Astrocyte (in vitro differentiated cells and primary cell): ENCODE data around the gene METTL21A. TPM values are rescaled to one million over a fixed set of nuclear protein-coding genes. Genes with fewer than 3 reads are reported as not detected.

Experiments
- DNase-seq: peaks from one replicate; pipeline ENCODE4 v3.0.0-alpha.2; 2010; ENCODE audit warnings: low read depth
- FAIRE-seq: peaks from 2 replicates; lab custom pipeline; 2011; peaks lifted over from hg19 to GRCh38; lab: Jason Lieb, UNC
- H2AFZ ChIP-seq: 2 replicates; pipeline ENCODE4 v1.6.0; 2012; ENCODE audit warnings: low read depth, low read length, inconsistent platforms
- H3K27ac ChIP-seq: 2 replicates; pipeline ENCODE4 v1.5.1; 2011; ENCODE audit warnings: low read depth, low read length, inconsistent platforms
- H3K27me3 ChIP-seq: 2 replicates; pipeline ENCODE4 v1.6.0; 2011; ENCODE audit warnings: low read length, inconsistent platforms; ENCODE audit not compliant: insufficient read depth
- H3K36me3 ChIP-seq: 2 replicates; pipeline ENCODE4 v1.5.1; 2011; ENCODE audit warnings: low read length, inconsistent platforms; ENCODE audit not compliant: insufficient read depth
- H3K4me1 ChIP-seq: 2 replicates; pipeline ENCODE4 v1.5.1; 2011; ENCODE audit warnings: low read length, inconsistent platforms; ENCODE audit not compliant: insufficient read depth
- H3K4me2 ChIP-seq: 2 replicates; pipeline ENCODE4 v1.6.0; 2012; ENCODE audit warnings: low read length, inconsistent platforms
- H3K4me3 ChIP-seq: 2 replicates; pipeline ENCODE4 v1.5.1; 2011; ENCODE audit warnings: low read depth, mild to moderate bottlenecking, low read length, inconsistent platforms; ENCODE audit not compliant: insufficient read depth
- H3K79me2 ChIP-seq: 2 replicates; pipeline ENCODE4 v1.6.0; 2012; ENCODE audit warnings: mild to moderate bottlenecking, low read length, inconsistent platforms; ENCODE audit not compliant: insufficient read depth
- H3K9ac ChIP-seq: 2 replicates; pipeline ENCODE4 v1.6.0; 2012; ENCODE audit warnings: mild to moderate bottlenecking, low read length, inconsistent platforms
- H3K9me3 ChIP-seq: 2 replicates; pipeline ENCODE4 v1.5.1; 2012; ENCODE audit warnings: low read depth, mild to moderate bottlenecking, low read length, inconsistent platforms; ENCODE audit not compliant: insufficient read depth
- H4K20me1 ChIP-seq: 2 replicates; pipeline ENCODE4 v1.6.0; 2012; ENCODE audit warnings: low read length, inconsistent platforms; ENCODE audit not compliant: insufficient read depth
- H3K27ac Mint-ChIP-seq: one replicate; pipeline ENCODE4 v1.8.0; 2021; ENCODE audit warnings: mild to moderate bottlenecking, mixed read lengths; ENCODE audit not compliant: unreplicated experiment
- H3K27me3 Mint-ChIP-seq: one replicate; pipeline ENCODE4 v1.8.0; 2021; ENCODE audit warnings: low read depth, mixed read lengths; ENCODE audit not compliant: unreplicated experiment
- H3K36me3 Mint-ChIP-seq: one replicate; pipeline ENCODE4 v1.8.0; 2021; ENCODE audit warnings: low read depth, mixed read lengths; ENCODE audit not compliant: unreplicated experiment
- H3K4me1 Mint-ChIP-seq: one replicate; pipeline ENCODE4 v1.8.0; 2021; ENCODE audit warnings: low read depth, mixed read lengths; ENCODE audit not compliant: unreplicated experiment
- H3K4me3 Mint-ChIP-seq: one replicate; pipeline ENCODE4 v1.8.0; 2021; ENCODE audit warnings: mild to moderate bottlenecking, moderate library complexity, mixed read lengths; ENCODE audit not compliant: unreplicated experiment
- H3K9me3 Mint-ChIP-seq: one replicate; pipeline ENCODE4 v1.8.0; 2021; ENCODE audit warnings: mild to moderate bottlenecking, mixed read lengths; ENCODE audit not compliant: unreplicated experiment
- EZH2 ChIP-seq: IDR thresholded peaks from 2 replicates; pipeline ENCODE4 v1.6.1; 2012; ENCODE audit warnings: mild to moderate bottlenecking, low read length, inconsistent platforms; ENCODE audit not compliant: insufficient read depth
- total RNA-seq: library from RNA; stranded (reverse); gene quantifications from 2 replicates; pipeline ENCODE4 v1.2.1, GENCODE V29; 2021
- TF ChIP-seq, protein P1 (sequence below): IDR thresholded peaks from 2 replicates; pipeline ENCODE4 v1.5.1; 2011; ENCODE audit warnings: low read depth, mild to moderate bottlenecking, inconsistent platforms, low read length, moderate library complexity; ENCODE audit not compliant: insufficient read depth

The METTL21A gene
- total RNA-seq, 1 donor from 2014 or later: 16.1 TPM

DNA sequence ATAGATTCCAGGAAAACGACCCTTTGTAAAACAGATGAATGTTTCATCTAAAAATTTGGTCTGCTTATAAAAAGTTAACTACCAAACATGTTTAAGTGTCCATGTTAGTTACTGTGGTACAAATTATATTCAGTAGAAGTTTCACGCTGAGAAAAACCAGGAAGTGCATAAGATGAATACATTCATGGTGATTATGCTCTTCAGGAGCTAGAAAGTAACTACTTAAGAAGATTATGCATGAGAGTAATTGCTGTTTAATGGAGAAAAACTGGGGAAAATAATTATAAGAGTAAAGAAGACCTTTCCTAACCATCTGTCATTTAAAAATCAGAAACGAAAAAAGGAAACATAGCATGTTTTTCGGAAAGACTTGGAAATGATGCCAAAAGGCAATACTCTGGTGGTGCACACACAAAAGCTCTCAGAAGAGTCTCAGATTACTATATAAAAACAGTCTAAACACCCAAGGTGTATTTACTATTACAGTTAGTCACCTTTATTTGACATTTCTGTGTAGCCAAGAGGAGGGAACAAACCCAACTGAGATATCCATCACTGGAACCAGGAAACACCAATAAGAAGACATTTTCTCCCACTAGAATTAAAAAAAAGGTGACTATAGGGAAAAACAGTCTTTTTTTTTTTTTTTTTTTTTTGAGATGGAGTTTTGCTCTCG is 38.8 kb upstream of the METTL21A start:
- Histone ChIP-seq H3K4me2 (no peak overlapping the region), H3K79me2 (no peaks in the 10 kb centered on the region), H4K20me1 (no peaks in the 10 kb centered on the region), H3K4me3 (no peak overlapping the region), H3K36me3 (no peaks in the 10 kb centered on the region), H3K9me3 (no peaks in the 10 kb centered on the region), H3K27me3 (no peaks in the 10 kb centered on the region), H3K4me1 (no peaks in the 10 kb centered on the region), H3K9ac (no peak overlapping the region), H2AFZ (no peak overlapping the region), H3K27ac (no peak overlapping the region)
- TF ChIP-seq, protein P1, sequence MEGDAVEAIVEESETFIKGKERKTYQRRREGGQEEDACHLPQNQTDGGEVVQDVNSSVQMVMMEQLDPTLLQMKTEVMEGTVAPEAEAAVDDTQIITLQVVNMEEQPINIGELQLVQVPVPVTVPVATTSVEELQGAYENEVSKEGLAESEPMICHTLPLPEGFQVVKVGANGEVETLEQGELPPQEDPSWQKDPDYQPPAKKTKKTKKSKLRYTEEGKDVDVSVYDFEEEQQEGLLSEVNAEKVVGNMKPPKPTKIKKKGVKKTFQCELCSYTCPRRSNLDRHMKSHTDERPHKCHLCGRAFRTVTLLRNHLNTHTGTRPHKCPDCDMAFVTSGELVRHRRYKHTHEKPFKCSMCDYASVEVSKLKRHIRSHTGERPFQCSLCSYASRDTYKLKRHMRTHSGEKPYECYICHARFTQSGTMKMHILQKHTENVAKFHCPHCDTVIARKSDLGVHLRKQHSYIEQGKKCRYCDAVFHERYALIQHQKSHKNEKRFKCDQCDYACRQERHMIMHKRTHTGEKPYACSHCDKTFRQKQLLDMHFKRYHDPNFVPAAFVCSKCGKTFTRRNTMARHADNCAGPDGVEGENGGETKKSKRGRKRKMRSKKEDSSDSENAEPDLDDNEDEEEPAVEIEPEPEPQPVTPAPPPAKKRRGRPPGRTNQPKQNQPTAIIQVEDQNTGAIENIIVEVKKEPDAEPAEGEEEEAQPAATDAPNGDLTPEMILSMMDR: no peak
- no peak for TF ChIP-seq EZH2
- Mint-ChIP-seq H3K4me3 (no peak overlapping the region), H3K4me1 (peaks cover 3% of the 10 kb centered on the region), H3K27me3 (no peaks in the 10 kb centered on the region), H3K27ac (no peak overlapping the region), H3K9me3 (no peaks in the 10 kb centered on the region), H3K36me3 (no peaks in the 10 kb centered on the region)
- DNase-seq (no peak), FAIRE-seq (no peak)

GRCh38 chr2:207662203-207662602 is 37.0 kb upstream of the METTL21A start:
- no peaks in the 10 kb centered on the region for H3K36me3 Mint-ChIP-seq
- Histone ChIP-seq H3K9me3 (no peaks in the 10 kb centered on the region), H4K20me1 (no peaks in the 10 kb centered on the region), H3K4me3 (no peak overlapping the region), H3K4me1 (no peaks in the 10 kb centered on the region), H3K27me3 (no peaks in the 10 kb centered on the region), H3K4me2 (no peak overlapping the region), H2AFZ (no peak overlapping the region), H3K36me3 (no peaks in the 10 kb centered on the region), H3K9ac (no peak overlapping the region), H3K27ac (no peak overlapping the region), H3K79me2 (no peaks in the 10 kb centered on the region)
- no peak for DNase-seq
- FAIRE-seq: no peak
- TF ChIP-seq EZH2: no peak
- TF ChIP-seq, protein P1: no peak
- no peak overlapping the region for H3K4me3 Mint-ChIP-seq
- no peaks in the 10 kb centered on the region for H3K27me3 Mint-ChIP-seq
- peaks cover 3% of the 10 kb centered on the region for H3K4me1 Mint-ChIP-seq
- no peaks in the 10 kb centered on the region for H3K9me3 Mint-ChIP-seq
- H3K27ac Mint-ChIP-seq: no peak overlapping the region

DNA sequence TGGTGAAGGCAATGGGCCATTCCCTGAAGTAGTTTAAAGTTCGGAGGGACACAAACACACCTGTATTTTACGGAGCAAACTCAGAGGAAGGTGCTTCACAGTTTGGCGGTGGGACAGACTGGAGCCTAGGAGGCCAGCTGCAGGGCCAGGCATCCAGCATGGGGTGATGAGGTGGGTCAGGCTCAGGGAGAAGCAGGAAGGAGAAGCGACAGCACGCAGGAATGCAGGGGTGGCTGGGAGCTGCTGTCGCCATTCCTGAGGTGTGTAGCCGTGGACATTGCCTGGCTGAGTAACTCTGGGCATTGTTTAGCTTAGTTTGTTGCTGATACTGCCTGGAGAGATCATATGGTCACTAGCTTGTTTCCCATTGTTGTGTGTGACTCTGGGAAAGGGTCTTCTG is 35.8 kb upstream of the METTL21A start:
- Histone ChIP-seq H3K27me3 (no peaks in the 10 kb centered on the region), H3K27ac (no peak overlapping the region), H2AFZ (peak overlapping the region; percentile 9), H3K4me2 (no peak overlapping the region), H3K9me3 (no peaks in the 10 kb centered on the region), H3K36me3 (no peaks in the 10 kb centered on the region), H3K4me3 (no peak overlapping the region), H3K4me1 (no peaks in the 10 kb centered on the region), H3K79me2 (no peaks in the 10 kb centered on the region), H4K20me1 (no peaks in the 10 kb centered on the region), H3K9ac (no peak overlapping the region)
- no peak for FAIRE-seq
- H3K9me3 Mint-ChIP-seq: no peaks in the 10 kb centered on the region
- peaks cover 3% of the 10 kb centered on the region for H3K4me1 Mint-ChIP-seq
- H3K27ac Mint-ChIP-seq: no peak overlapping the region
- no peak overlapping the region for H3K4me3 Mint-ChIP-seq
- TF ChIP-seq, protein P1: no peak
- TF ChIP-seq EZH2: no peak
- H3K27me3 Mint-ChIP-seq: no peaks in the 10 kb centered on the region
- DNase-seq: no peak
- H3K36me3 Mint-ChIP-seq: no peaks in the 10 kb centered on the region
